ENCODE data around the gene FAM43B.

FAM43B gene

GRCh38 chr1:20560966-20561365 lies 8.6 kb downstream of the FAM43B start:
- TF ChIP-seq CTCF (IDR thresholded peaks at IDR 0.05; ENCODE audit: control extremely low read depth, extremely low read depth, low read depth, missing control alignments), result no peak
- DNase-seq (ENCODE audit: extremely low spot score), result no peak
- POLR2A ChIA-PET, result no interaction called here
- CTCF ChIA-PET, result interaction anchor here (0.7 to 1.3 kb wide), 2 partner anchors 39 to 72 kb away, joined by 3 read pairs; no protein-coding TSS in a partner anchor

GRCh38 chr1:20565234-20565633 lies 12.9 kb downstream of the FAM43B start:
- DNase-seq (ENCODE audit: extremely low spot score), result no peak
- TF ChIP-seq CTCF (IDR thresholded peaks at IDR 0.05; ENCODE audit: control extremely low read depth, extremely low read depth, low read depth, missing control alignments), result no peak
- ChIA-PET POLR2A (no interaction called here), CTCF (interaction anchor here (1.3 to 2.8 kb wide), 4 partner anchors 10 to 704 kb away, joined by 3 to 15 read pairs (median 4); partner anchors contain the start of gene PINK1)

- TF ChIP-seq CTCF (IDR thresholded peaks at IDR 0.05; ENCODE audit: control extremely low read depth, extremely low read depth, low read depth, missing control alignments), result no peak
- CTCF ChIA-PET, result interaction anchor here (3.2 kb wide), 1 partner anchor 64 kb away, joined by 6 read pairs; no protein-coding TSS in a partner anchor
- POLR2A ChIA-PET, result no interaction called here
- DNase-seq (ENCODE audit: extremely low spot score), result no peak
Measured at GRCh38 chr1:20569523-20570098, 17.2 kb downstream of the FAM43B start.

GRCh38 chr1:20571427-20571826 lies 19.1 kb downstream of the FAM43B start:
- POLR2A ChIA-PET, result no interaction called here
- TF ChIP-seq CTCF (IDR thresholded peaks at IDR 0.05; ENCODE audit: control extremely low read depth, extremely low read depth, low read depth, missing control alignments), result no peak
- CTCF ChIA-PET, result interaction anchor here (1.4 to 3.2 kb wide), 2 partner anchors 37 to 62 kb away, joined by 3 to 6 read pairs; no protein-coding TSS in a partner anchor
- DNase-seq (ENCODE audit: extremely low spot score), result no peak

- TF ChIP-seq CTCF (IDR thresholded peaks at IDR 0.05; ENCODE audit: control extremely low read depth, extremely low read depth, low read depth, missing control alignments), result no peak
- DNase-seq (ENCODE audit: extremely low spot score), result no peak
- CTCF ChIA-PET, result interaction anchor here (0.8 to 2.4 kb wide), 8 partner anchors 8 to 621 kb away, joined by 3 to 24 read pairs (median 7); partner anchors contain the start of genes CDA and PINK1
- POLR2A ChIA-PET, result no interaction called here
Measured at GRCh38 chr1:20573987-20574386, 21.6 kb downstream of the FAM43B start.

- DNase-seq (ENCODE audit: extremely low spot score), result peak; percentile 82
- TF ChIP-seq CTCF (IDR thresholded peaks at IDR 0.05; ENCODE audit: control extremely low read depth, extremely low read depth, low read depth, missing control alignments), result peak; percentile 59
- ChIA-PET POLR2A (no interaction called here), CTCF (interaction anchor here (0.6 to 3.1 kb wide), 17 partner anchors 9 to 86 kb away, joined by 3 to 24 read pairs (median 5); partner anchors contain the start of genes CDA, DDOST and PINK1)
Measured at GRCh38 chr1:20574686-20575540, 22.5 kb downstream of the FAM43B start.
